GM18511 (cell line): Measurements from ENCODE around the gene SIX3.
A peak's percentile ranks its signal among the peaks of the same experiment; 100 is the strongest.

ENCODE experiments used
- ATAC-seq: cut with Tn5 transposase; IDR thresholded peaks from one replicate; pipeline ENCODE4 v1.9.1; 2021; ENCODE audit warnings: mild to moderate bottlenecking, moderate library complexity; ENCODE audit not compliant: unreplicated experiment

SIX3 gene

GRCh38 chr2:44941551-44942234 lies at the start of gene SIX3:
Gene SIX3 (plus strand): TSS chr2:44941702. CDS start chr2:44942105, 403 bp downstream.
- peak; percentile 59 for ATAC-seq

DNA sequence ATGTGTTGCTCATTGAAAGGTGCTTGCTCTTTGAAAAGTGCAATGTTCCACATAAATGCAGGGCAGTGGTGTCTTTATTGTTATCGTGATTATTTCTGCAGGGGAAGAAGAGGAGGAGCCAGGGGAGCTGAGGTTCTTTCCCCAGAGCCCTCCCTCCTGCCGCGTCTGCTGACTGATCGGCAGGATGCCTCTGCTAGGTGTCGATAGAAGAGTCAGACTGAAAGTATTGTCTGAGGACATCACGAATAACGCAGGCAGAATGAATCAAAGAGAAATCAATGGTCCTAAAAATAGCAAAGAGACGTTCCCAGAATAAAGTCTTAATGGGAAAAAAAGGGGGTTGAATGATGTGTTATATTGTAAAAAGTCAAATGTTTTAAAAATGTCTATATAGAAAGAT lies 47.4 kb upstream of the SIX3 start:
- ATAC-seq = peak; percentile 83

DNA sequence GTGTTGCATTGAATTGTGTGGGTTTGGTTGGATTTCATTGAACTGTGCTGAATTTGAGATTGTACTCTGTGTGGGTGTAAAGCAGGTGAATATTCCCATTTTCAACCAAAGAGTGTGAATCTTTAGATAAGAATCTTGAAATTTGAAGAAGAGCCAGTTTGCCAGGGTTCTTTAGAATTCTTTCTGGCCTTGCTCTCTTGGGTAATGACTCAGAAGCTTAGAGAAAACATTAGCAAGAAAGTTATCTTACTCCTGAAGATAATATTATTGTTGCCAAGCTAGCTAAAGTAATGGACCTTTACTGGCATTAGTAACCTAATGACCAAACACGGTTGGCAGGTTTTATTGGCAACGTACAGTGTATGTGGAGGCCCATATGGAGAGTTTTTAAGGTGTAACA lies 46.4 kb upstream of the SIX3 start:
- ATAC-seq = no peak

GRCh38 chr2:44897406-44897805 lies 44.1 kb upstream of the SIX3 start:
- ATAC-seq = no peak

- ATAC-seq = no peak
These were observed 39.0 kb upstream of the SIX3 start for GRCh38 chr2:44902217-44903137.

GRCh38 chr2:44904578-44904977 lies 36.9 kb upstream of the SIX3 start:
- ATAC-seq = no peak

DNA sequence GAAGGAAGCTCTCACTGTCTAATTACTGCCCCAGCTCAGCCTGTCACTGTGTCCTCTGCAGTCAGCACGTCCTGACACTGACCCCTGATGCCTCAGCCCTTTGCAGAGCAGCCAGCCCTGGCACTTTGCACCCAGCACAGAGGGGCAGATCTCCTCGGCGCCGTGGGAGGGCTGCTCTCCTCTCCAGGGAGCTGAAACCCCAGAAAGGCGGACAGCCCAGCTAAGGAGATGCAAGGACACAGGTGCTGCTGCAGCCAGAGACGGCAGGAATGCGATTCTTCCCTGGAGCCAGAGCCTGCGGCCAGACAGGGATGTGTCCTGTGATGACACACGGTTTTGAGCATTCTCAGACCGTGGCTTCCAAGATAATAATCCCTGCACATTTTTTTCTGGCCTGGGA lies 34.5 kb upstream of the SIX3 start:
- ATAC-seq = no peak

- ATAC-seq = no peak
These were observed 31.7 kb upstream of the SIX3 start for GRCh38 chr2:44909831-44910230.

- no peak for ATAC-seq
These were observed 28.8 kb upstream of the SIX3 start for GRCh38 chr2:44912660-44913059.

- no peak for ATAC-seq
These were observed 25.2 kb upstream of the SIX3 start for GRCh38 chr2:44916291-44916690.

DNA sequence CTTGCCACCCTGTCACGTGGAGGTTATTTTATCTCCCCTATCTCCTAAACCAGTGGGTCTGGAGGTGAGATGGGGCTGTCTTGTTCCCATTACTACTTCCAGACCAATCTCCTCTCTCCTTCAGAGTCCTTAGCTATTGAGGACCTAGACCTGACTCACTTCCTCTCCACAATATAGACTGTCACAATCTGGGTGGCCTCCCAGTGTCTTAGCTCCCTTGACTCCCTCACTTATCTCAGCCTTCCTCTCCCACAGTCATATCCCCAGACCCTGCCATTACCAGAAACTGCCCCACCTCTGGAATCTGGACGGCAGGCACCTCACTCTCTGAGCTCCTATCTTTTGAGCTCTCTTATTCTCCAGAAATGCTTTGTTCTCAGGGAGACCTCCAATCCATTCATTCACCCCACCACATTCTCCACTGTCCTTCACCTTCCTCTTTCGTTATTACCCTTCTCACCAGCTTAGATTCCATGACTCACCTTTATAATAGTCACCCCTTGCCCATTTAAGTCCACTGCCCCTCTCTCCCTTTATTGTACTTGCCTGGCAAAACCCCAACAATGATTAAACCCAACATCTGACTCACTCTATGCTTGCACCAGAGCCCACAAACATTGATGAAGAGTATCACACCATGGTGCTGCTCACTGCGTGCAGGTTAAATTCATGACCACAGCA lies 23.3 kb upstream of the SIX3 start:
- peak; percentile 50 for ATAC-seq

GRCh38 chr2:44920751-44921150 lies 20.8 kb upstream of the SIX3 start:
- ATAC-seq = no peak

- ATAC-seq = no peak
These were observed 18.7 kb upstream of the SIX3 start for GRCh38 chr2:44922776-44923175.

- no peak for ATAC-seq
These were observed 15.9 kb upstream of the SIX3 start for GRCh38 chr2:44925561-44926136.

DNA sequence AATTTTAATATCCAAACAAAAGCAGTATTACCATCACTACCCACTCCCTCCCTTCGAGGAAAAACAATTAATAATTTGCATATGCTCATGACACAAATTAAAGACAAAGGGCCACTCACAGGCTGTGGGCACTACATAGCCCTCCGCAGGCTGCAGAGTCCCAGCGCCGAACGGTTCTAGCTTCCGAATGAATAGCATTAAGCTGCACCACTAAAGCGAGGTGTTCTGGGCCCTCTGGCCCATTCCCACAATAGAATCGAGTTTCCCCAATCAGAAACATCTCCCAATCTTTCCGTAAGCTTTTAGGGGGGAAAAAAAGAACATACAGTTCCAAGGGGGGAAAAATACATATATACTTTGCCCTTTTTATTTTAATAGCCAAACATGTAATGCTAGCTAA lies 14.5 kb upstream of the SIX3 start:
- no peak for ATAC-seq

DNA sequence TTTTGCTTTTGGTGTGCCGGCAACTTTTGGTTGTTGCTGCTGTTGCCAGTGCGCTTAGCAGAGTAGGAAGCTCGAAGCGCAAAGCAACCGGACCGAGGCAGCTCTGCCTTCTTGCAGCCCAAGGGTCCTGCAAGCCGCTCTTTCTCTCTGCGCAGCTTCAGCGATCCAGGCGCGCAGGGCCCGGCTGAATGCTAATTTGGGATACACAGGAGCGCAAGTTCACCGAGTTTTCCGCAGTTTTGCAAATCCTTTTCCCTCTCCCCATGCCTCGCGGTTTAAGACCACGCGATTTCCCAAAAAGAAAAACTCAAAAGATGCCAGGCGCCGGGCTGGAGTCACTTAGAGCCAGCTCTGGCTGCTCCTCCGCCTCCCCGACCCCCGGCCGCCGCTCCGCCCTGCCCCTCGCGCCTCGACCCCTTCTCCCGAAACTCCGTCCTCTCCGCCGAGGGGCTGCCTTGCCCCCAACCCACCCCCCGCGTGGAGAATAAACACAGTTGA lies 13.5 kb upstream of the SIX3 start:
- ATAC-seq = no peak

- ATAC-seq = no peak
These were observed 12.9 kb upstream of the SIX3 start for GRCh38 chr2:44928483-44929158.

DNA sequence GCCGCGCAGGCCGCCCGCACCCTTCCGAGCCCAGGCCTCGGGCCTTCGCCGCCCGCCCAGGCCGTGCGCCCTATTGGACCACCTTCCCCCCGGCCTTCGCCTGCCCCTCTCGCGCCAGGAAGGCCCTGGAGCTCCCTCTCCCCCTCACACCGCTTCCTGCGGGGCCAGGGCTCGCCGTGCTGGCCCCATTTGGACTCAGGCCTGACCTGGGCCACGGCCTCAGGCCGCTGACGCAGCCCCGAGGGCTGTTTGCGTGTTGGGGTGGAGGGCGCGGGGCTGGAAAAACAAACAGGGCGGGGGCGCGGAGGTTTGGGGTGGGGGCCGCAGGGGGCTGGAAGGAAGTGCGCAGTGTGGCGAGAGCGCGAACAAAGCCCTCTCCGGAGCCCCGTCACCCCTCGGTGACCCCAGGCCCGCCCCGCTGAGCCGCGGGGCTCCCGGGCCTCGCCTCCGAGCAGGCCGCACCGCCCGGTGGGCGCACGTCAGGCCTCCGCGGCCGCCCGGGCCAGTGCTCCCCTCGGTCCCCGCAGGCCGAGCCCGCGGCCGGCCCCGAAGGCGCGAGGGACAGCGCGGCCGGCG lies 12.3 kb upstream of the SIX3 start:
- no peak for ATAC-seq

- no peak for ATAC-seq
These were observed 11.7 kb upstream of the SIX3 start for GRCh38 chr2:44929735-44930273.
